Medulla oblongata (tissue), 1 donor: ENCODE data around the gene IL3RA.
"Not testable (repeated sequence)": the region's sequence is repeated elsewhere in the genome, so short reads cannot be mapped to it uniquely, and the experiment has no call there.

ENCODE experiments used
- DNase-seq: peaks from one replicate; pipeline ENCODE4 v3.0.0-alpha.2; 2015; ENCODE audit errors: extremely low spot score

The IL3RA gene

GRCh38 chrX:1330605-1331004, 6.0 kb upstream of the IL3RA start:
- peak; percentile 45 for DNase-seq

GRCh38 chrX:1332433-1332832, 4.2 kb upstream of the IL3RA start:
- not testable (repeated sequence) for DNase-seq

- DNase-seq: no peak
These were observed 1.7 kb upstream of the IL3RA start for GRCh38 chrX:1334854-1335253.

- DNase-seq: no peak
These were observed 579 bp downstream of the IL3RA start for GRCh38 chrX:1336948-1337779.

GRCh38 chrX:1341545-1342184, 5.1 kb downstream of the IL3RA start:
- DNase-seq: no peak

- not testable (repeated sequence) for DNase-seq
These were observed 13.0 kb downstream of the IL3RA start for GRCh38 chrX:1349606-1350005.

- DNase-seq: no peak
These were observed 15.6 kb downstream of the IL3RA start for GRCh38 chrX:1351981-1352714.

GRCh38 chrX:1354036-1355019, 17.7 kb downstream of the IL3RA start:
- no peak for DNase-seq

- no peak for DNase-seq
These were observed 18.8 kb downstream of the IL3RA start for GRCh38 chrX:1355131-1356046.

GRCh38 chrX:1357993-1358392, 21.4 kb downstream of the IL3RA start:
- DNase-seq: no peak

- DNase-seq: no peak
These were observed 22.4 kb downstream of the IL3RA start for GRCh38 chrX:1358793-1359476.

GRCh38 chrX:1359477-1359873, 22.9 kb downstream of the IL3RA start:
- DNase-seq: no peak

- no peak for DNase-seq
These were observed 23.6 kb downstream of the IL3RA start for GRCh38 chrX:1360171-1360570.

GRCh38 chrX:1361275-1361674, 24.7 kb downstream of the IL3RA start:
- DNase-seq: no peak

- DNase-seq: no peak
These were observed 25.3 kb downstream of the IL3RA start for GRCh38 chrX:1361910-1362309.

GRCh38 chrX:1366363-1366762, 29.8 kb downstream of the IL3RA start:
- not testable (repeated sequence) for DNase-seq

- no peak for DNase-seq
These were observed 31.8 kb downstream of the IL3RA start for GRCh38 chrX:1368385-1368698.

GRCh38 chrX:1378306-1378759, 41.7 kb downstream of the IL3RA start:
- DNase-seq: no peak

- no peak for DNase-seq
These were observed 44.2 kb downstream of the IL3RA start for GRCh38 chrX:1380672-1381233.
